GM21390 (cell line): Measurements from ENCODE around the gene PMPCA.
A peak's percentile ranks its signal among the peaks of the same experiment; 100 is the strongest.
"Not testable (repeated sequence)": the region's sequence is repeated elsewhere in the genome, so short reads cannot be mapped to it uniquely, and the experiment has no call there.

Experiments
- ATAC-seq: cut with Tn5 transposase; IDR thresholded peaks from one replicate; pipeline ENCODE4 v1.9.1; 2021; ENCODE audit not compliant: unreplicated experiment

PMPCA gene

GRCh38 chr9:136409557-136410455 lies 652 bp upstream of the PMPCA start:
- ATAC-seq, result peak; percentile 26

- ATAC-seq, result no peak
Measured at GRCh38 chr9:136411378-136411777, 920 bp downstream of the PMPCA start.

GRCh38 chr9:136412962-136413361 lies 2.5 kb downstream of the PMPCA start:
- ATAC-seq, result no peak

GRCh38 chr9:136416427-136416826 lies 6.0 kb downstream of the PMPCA start:
- ATAC-seq, result no peak

GRCh38 chr9:136416914-136417313 lies 6.5 kb downstream of the PMPCA start:
- no peak for ATAC-seq

GRCh38 chr9:136418182-136419091 lies 8.0 kb downstream of the PMPCA start:
- no peak for ATAC-seq

GRCh38 chr9:136419092-136419420 lies 8.6 kb downstream of the PMPCA start:
- ATAC-seq, result no peak

GRCh38 chr9:136421791-136422190 lies 11.3 kb downstream of the PMPCA start:
- no peak for ATAC-seq

- no peak for ATAC-seq
Measured at GRCh38 chr9:136422876-136423275, 12.4 kb downstream of the PMPCA start.

GRCh38 chr9:136423432-136424146 lies 13.1 kb downstream of the PMPCA start:
- ATAC-seq, result no peak

GRCh38 chr9:136424750-136425362 lies 14.4 kb downstream of the PMPCA start:
- no peak for ATAC-seq

- ATAC-seq, result not testable (repeated sequence)
Measured at GRCh38 chr9:136425367-136425766, 14.9 kb downstream of the PMPCA start.

- no peak for ATAC-seq
Measured at GRCh38 chr9:136426787-136427186, 16.3 kb downstream of the PMPCA start.

GRCh38 chr9:136429075-136429628 lies 18.7 kb downstream of the PMPCA start:
- no peak for ATAC-seq

- no peak for ATAC-seq
Measured at GRCh38 chr9:136429683-136430491, 19.4 kb downstream of the PMPCA start.

- no peak for ATAC-seq
Measured at GRCh38 chr9:136430588-136431234, 20.3 kb downstream of the PMPCA start.

GRCh38 chr9:136431782-136432350 lies 21.4 kb downstream of the PMPCA start:
- ATAC-seq, result no peak

- no peak for ATAC-seq
Measured at GRCh38 chr9:136432591-136432990, 22.1 kb downstream of the PMPCA start.
